PFSK-1 (cell line): Measurements from ENCODE around the gene TMEM17.

Experiments
- POLR2AphosphoS5 ChIP-seq: IDR thresholded peaks from 2 replicates; pipeline ENCODE4 v1.6.1; 2012; ENCODE audit warnings: low read depth, mild to moderate bottlenecking, control low read depth, low read length, moderate library complexity
- REST ChIP-seq, 2 experiments: IDR thresholded peaks; 2 replicates each; pipeline versions ENCODE4 v1.6.1 to v1.8.0; 2011 to 2012; ENCODE audit warnings: low read depth in 2 of 2, low read length in 2 of 2, control low read depth in 1 of 2, inconsistent platforms in 1 of 2, mild to moderate bottlenecking in 1 of 2, moderate library complexity in 1 of 2; ENCODE audit not compliant: insufficient read depth in 1 of 2
- SIN3A ChIP-seq: IDR thresholded peaks from 2 replicates; pipeline ENCODE4 v1.6.1; 2012; ENCODE audit warnings: mild to moderate bottlenecking, low read length, moderate library complexity, borderline replicate concordance; ENCODE audit not compliant: insufficient read depth

- TF ChIP-seq POLR2AphosphoS5 (no peak), REST (IDR thresholded peaks at IDR 0.05; ENCODE audit: insufficient read depth in 1 of 2, low read depth in 2 of 2, low read length in 2 of 2) (no peak), SIN3A (no peak)
Observed at GRCh38 chr2:62472312-62472711, 33.7 kb downstream of the TMEM17 start.
